AG08396 (cell line): ENCODE data around the gene TTLL9.

Experiments
- DNase-seq: peaks from one replicate; pipeline ENCODE4 v3.0.0; 2012; ENCODE audit warnings: low spot score, mixed read lengths

TTLL9 gene

DNA sequence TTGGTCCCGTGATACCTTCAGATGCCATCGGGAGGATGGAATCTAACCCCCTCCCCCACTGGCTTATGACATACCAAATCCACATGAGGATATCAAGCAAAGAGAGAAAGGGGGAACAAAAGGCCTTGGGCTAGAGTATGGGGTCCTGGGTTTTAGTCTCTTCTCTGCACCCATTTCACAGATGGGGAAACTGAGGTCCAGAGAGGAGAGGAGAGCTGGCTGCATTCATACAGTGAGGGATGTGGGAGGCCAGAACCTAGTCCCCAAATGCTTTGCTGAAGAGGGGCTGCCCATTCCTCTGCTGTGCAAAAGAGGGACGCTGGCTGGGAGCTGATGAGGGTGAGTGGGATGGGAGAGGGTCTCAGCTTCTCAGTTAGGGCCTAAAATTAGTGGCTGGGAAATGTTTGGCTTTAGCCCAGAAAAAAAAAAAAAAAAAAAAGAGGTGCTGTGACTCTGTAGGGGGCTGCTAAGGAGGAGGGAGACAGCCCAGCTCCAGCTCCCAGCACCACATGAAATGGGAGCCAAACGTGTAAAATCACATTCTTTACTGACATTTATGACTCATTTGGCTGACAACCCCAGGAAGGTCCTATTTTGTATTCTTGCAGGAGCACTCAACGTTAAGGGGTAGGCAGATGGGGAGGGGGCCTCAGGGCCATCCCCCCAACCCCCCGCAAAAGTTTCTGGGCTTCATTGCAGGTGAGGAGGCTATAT lies 109.4 kb downstream of the TTLL9 start:
- DNase-seq, result no peak

DNA sequence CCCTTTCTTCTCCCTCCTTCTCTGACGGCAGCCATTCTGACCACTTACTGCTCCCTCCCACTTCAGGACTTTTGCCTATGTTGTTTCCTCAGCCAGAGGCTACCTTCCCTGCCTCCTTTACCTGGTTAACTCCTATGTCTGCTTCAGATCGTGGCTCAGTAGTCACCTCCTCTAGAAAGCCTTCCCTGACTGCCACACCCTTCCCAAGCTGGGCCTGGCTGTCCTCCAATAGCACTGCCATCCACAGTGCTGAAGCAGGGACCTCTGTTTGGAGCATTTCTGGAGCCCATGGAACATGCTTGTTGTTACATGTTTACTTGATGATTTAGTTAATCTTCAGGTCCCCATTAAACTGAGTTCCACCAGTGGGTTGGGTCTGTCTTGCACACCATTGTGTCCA lies 111.3 kb downstream of the TTLL9 start:
- no peak for DNase-seq

DNA sequence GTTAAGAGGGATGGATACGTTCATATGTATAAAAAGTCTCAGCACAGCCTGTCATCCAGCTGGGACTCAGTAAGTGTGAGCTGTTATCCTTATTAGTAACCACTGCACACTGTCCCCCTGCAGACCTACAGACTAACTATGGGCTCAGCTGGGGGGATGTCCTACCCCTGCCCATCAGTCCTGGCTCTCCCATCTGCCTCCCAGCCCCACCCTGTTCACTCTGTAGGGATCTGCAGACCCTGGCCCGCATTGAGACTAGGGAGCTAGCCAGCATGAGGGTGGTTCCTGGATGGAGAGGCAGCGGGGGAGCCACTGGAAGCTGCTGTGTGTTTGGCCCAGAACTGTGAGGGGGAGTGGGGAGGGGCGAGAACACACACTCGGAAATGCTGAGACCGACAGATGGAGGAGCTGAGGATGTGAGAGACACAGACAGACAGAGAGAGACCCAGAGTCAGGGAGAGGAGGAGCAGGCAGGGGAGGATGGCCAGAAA lies 114.6 kb downstream of the TTLL9 start:
- no peak for DNase-seq

DNA sequence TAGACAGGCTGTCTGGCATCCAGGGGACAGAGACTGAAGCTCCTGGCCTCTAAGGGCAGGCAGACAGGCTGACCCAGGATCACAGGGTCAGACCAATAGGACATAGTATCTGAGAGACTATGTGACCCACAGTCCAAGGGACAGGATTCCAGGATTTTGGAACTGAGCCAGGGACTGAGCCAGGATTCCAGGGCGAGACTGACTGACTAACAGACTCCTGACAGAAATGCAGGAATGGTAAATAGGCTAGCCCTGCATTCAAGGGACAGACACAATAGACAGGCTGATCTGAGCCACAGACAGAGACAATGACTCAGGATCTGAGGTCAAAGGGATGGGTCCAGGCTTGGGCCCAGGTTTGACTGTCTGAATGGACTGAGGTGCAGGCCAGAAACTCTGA lies 117.3 kb downstream of the TTLL9 start:
- no peak for DNase-seq

DNA sequence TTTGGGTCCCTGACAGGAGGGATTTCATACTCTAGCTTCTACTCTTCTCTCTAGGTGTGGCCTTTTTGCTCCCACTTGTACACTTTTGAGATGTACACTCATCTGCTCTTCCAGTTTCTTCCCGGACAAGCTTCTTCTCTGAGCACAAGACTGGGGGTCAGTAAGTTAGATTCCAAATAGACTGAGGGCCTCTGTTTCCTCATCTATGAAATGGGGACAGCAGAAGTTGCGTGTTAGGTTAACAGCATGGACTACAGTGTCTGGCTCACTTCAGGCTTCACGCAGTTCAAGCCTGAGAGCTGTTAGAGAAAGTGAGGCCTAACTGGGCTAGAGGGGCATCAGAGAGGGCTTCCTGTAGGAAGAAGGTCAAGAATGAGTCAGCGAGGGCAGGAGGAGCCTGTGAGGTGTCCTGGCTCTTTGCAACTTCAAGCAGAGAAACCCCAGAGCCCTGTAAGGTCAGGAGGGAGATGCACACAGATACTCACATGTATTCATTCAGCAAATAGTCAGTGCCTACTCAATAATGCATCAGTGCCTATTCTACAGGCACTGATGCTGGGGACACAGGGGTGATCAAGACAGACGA lies 118.1 kb downstream of the TTLL9 start:
- no peak for DNase-seq

DNA sequence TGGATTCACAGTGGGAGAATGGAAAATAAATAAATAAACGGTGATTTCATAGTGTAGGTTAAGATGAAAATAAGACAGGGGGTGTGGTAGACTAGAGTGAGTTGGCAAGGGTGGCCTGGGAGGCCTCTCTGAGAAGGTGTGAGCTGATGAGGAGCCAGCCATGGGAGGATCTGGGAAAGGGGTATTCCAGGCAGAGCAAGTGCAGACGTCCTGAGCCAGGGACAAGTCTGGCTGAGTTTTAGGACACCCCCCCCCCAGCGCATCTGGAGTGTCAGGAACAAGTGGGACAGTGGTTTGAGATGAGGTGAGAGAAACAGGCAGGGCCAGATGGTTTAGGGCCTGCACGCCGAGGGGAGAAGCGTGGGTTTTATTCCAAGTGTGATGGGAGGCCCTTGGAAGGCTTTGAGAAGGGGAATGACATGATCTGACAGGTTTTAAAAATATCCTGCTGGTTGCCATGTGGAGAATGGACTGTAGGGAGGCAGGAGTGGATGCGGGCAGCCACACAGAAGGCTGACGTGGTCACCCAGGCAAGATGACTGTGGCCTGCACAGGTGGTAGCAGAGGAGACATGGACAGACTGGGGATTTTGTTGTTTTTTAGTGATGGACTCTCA lies 118.7 kb downstream of the TTLL9 start:
- DNase-seq, result no peak

DNA sequence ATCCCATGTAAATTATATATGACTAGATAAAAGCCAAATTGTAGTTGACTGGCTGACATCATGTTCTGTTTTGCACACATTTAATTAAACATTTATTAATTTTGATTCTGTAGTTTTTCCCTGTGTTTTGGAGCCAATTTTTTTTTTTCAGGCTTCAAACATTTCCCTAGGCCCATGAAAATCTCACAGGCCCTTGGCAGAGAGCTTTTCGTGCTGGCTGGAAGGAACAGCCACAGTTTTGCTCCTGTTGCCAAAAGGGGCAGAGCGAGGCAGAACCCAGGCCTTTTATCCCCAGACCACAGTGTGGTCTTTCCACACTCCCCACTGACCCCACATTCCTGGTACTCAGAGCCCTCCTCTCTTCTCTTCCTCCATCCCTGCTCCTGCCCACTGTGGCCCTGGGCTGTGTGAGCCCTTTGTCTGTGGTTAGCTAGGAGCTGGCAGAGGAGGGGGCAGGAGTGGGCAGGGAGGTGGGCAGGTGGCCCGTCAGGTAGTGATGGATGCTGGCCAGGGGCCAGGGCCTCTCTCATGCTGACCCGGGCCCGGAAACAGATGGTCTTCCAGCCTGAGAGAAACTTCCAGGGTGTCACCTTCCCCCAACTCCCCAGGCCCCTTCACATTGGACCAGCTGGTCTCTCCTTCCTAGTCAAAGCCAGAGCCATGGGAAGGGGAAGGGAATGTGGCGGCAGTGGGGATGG lies 120.4 kb downstream of the TTLL9 start:
- no peak for DNase-seq

DNA sequence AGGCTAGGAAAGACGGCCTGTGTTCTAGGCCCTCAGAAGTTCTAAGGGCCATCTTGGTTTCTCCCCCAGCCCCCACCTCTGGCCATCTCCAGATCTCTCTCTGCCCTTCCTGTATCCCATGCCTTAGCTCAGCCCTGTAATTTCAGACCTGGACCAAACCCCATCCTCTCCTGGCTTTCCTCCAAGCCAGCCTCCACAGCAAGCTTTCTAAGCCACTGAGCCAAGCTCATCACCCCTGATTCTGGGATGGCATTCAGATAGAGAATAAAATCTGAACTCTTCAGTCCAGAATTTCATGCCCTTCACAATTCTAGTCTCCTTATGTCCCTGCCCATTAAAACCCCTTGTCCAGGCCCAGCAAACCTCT lies 120.9 kb downstream of the TTLL9 start:
- DNase-seq, result no peak

DNA sequence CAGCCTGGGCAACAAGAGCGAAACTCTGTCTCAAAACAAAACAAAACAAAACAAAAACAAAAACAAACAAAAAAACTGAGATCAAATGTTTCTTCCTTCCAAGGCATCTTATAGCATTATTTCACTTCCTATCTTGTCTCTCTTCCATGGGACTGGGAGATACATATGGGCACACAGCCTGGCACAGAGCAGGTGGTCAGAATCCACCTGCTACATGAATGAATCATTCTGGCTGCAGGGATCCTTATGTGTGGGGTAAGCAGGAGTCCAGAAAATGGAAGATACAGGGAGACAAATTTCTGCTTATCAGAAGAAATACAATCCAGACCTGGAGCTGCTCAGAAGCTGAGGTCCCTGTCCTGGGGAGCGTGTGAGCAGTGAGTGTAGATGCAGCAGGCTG lies 121.7 kb downstream of the TTLL9 start:
- no peak for DNase-seq
